ENCODE data around the gene KIRREL3. TPM values are rescaled to one million over a fixed set of nuclear protein-coding genes. Genes with fewer than 3 reads are reported as not detected.

KIRREL3 gene
- polyA plus RNA-seq, 4 donors = 1.5 to 2.1 (median 2.0) TPM

- DNase-seq (ENCODE audit: low read depth in 4 of 4, low spot score in 2 of 4) = peak in 2 of 4 donors; percentile 37 to 45
These were observed 251.8 kb downstream of the KIRREL3 start for GRCh38 chr11:126748793-126749192.

GRCh38 chr11:126748100-126748791, 252.3 kb downstream of the KIRREL3 start:
- DNase-seq (ENCODE audit: low read depth in 4 of 4, low spot score in 2 of 4) = peak; percentile 36 to 75 (median 68)

DNA sequence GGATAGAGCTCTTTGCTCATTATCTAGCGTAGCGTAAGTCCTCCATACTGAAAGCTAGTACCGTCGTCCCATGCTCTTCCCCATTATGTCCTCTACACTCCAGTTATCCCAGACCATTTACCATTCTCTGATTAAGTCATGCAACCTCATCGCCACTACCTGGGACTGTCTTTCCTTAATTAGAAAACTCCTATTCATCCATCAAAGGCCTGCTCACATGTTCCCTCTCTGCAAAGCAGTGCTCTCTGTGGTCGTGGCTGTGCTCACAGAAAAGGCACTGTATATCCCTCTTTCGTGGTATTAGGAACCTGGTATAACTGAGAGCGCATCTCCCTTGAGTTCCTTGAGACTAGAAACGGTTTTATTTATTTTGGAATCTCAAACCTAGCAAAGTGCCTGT, 253.3 kb downstream of the KIRREL3 start:
- no peak for DNase-seq (ENCODE audit: low read depth in 4 of 4, low spot score in 2 of 4)

DNA sequence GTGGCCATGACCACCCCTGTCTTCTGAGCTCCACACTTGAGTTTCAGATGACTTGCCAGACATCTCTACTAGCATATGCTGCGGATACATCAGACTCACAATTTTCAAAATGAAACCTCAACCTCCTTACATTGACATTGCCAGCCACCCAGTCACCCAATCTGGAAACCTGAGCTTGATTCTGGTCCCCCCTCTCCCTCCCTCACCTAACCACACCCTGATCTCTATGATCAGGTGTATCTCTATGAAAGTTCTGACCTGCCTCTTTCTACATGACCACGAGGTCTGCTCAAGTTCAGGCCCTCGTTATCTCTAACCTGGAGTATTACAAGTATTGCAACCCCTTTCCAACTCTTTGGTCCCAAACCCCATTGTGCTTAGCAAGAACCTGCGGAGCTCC, 254.1 kb downstream of the KIRREL3 start:
- no peak for DNase-seq (ENCODE audit: low read depth in 4 of 4, low spot score in 2 of 4)

GRCh38 chr11:126744699-126745098, 255.9 kb downstream of the KIRREL3 start:
- DNase-seq (ENCODE audit: low read depth in 4 of 4, low spot score in 2 of 4) = no peak

DNA sequence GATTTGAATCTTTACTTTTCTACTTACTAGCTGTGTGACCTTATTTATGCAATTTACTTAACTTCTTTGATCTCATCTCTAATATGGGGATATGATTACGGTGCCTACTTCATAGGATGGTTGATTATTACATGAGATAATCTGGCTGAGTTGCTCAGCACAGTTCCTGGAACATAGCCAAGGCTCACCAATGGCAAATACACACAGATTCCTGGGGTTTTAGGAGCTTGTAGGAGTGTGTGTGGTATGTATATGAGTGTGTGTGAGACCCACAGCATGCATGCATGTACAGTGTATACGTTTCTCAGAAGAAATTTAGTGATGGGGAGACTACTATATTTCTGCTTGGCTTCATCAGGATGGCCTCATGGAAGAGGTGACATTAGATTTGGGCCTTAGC, 256.9 kb downstream of the KIRREL3 start:
- no peak for DNase-seq (ENCODE audit: low read depth in 4 of 4, low spot score in 2 of 4)

GRCh38 chr11:126742582-126742981, 258.0 kb downstream of the KIRREL3 start:
- DNase-seq (ENCODE audit: low read depth in 4 of 4, low spot score in 2 of 4) = no peak

GRCh38 chr11:126740846-126741245, 259.7 kb downstream of the KIRREL3 start:
- DNase-seq (ENCODE audit: low read depth in 4 of 4, low spot score in 2 of 4) = no peak

GRCh38 chr11:126739499-126740145, 260.9 kb downstream of the KIRREL3 start:
- DNase-seq (ENCODE audit: low read depth in 4 of 4, low spot score in 2 of 4) = no peak

GRCh38 chr11:126738295-126739031, 262.1 kb downstream of the KIRREL3 start:
- no peak for DNase-seq (ENCODE audit: low read depth in 4 of 4, low spot score in 2 of 4)

DNA sequence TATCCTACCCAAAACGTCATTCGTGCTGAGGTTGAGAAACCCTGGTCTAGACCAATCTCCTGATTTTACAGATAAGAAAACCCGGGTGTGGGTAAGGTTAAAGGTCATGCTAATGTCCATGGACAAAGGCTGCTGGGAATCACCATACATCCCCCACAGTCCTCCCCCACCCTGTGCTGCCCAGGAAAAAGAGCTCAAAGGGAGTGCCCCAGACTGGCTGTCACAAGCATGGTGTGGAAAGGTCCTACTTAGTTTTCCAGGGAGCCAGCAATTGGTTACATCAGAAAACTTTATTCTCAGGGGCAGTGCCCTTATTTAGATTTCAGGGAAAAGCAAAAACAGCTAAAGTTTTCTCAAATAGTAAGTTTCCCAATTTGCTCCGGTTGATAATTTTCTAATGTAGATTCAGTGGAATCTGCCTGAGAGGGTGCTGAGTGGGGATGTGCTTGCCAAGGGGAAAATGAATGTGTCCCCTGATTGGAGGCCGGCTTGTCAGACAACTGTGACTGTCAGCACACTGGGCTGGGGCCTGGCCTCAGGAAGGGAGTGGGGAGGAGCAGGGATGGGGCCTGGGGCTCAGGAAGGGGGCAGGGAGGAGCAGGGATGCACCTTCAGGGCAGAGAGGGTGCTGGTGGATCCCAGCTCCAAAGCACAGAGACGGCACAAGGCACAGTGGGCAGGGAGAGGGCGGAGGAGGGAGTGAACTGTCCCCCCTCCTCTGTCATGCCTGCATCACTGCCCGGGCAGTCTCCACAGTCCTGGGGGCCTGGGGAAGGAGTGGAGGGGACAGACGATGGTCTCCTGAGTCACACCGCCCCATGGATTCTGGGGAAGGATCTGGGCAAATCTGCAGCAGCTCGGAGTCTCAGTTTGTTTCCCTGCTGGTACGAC, 263.6 kb downstream of the KIRREL3 start:
- DNase-seq (ENCODE audit: low read depth in 4 of 4, low spot score in 2 of 4) = no peak

- DNase-seq (ENCODE audit: low read depth in 4 of 4, low spot score in 2 of 4) = no peak
These were observed 265.8 kb downstream of the KIRREL3 start for GRCh38 chr11:126734752-126735151.

- DNase-seq (ENCODE audit: low read depth in 4 of 4, low spot score in 2 of 4) = no peak
These were observed 266.9 kb downstream of the KIRREL3 start for GRCh38 chr11:126733685-126734084.

DNA sequence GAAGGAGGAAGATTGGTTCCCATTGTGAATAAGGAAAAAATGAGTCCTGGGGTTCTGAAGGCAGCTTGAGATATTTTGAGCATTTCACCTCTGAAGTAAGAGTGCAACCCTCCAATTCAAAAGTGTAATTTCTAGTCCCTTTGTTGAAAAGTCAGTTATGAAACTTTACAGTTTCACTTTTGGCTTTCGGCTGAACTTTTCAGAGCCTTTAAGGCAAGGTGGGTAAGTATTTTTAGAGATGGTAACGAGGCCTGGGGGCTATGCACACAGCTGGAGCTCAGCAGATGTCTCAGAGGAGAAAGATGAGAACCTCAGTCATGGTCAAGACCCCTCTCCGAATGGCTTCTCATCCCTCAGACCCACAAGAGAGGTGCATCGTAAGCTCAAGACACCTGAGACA, 267.6 kb downstream of the KIRREL3 start:
- no peak for DNase-seq (ENCODE audit: low read depth in 4 of 4, low spot score in 2 of 4)

GRCh38 chr11:126731576-126732142, 268.9 kb downstream of the KIRREL3 start:
- no peak for DNase-seq (ENCODE audit: low read depth in 4 of 4, low spot score in 2 of 4)

DNA sequence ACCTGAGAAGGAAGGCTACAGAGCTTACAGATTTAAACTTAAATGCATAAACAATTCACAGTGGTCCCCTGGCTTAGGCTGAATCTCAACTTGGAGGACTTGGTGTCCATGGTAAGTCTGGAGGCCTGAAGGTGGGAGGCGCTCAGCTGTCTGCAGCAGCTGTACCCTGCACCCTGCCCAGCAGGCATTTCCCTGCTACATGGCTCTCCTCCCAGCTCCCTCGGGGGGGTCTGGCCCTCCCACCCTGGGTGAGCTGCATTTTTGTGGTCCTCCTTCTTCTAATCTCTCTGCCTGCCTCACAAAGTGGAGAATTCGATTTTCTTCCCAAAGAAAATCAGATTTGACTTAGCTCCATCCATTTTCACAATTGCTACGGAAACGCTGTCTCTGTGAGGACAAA, 273.2 kb downstream of the KIRREL3 start:
- DNase-seq (ENCODE audit: low read depth in 4 of 4, low spot score in 2 of 4) = no peak

- DNase-seq (ENCODE audit: low read depth in 4 of 4, low spot score in 2 of 4) = no peak
These were observed 275.0 kb downstream of the KIRREL3 start for GRCh38 chr11:126725521-126725920.

- DNase-seq (ENCODE audit: low read depth in 4 of 4, low spot score in 2 of 4) = no peak
These were observed 275.5 kb downstream of the KIRREL3 start for GRCh38 chr11:126725043-126725442.

GRCh38 chr11:126723665-126724045, 276.9 kb downstream of the KIRREL3 start:
- DNase-seq (ENCODE audit: low read depth in 4 of 4, low spot score in 2 of 4) = no peak

- no peak for DNase-seq (ENCODE audit: low read depth in 4 of 4, low spot score in 2 of 4)
These were observed 277.5 kb downstream of the KIRREL3 start for GRCh38 chr11:126722956-126723664.
